ENCODE measurements around the gene HOXC13.

Gene HOXC13

DNA sequence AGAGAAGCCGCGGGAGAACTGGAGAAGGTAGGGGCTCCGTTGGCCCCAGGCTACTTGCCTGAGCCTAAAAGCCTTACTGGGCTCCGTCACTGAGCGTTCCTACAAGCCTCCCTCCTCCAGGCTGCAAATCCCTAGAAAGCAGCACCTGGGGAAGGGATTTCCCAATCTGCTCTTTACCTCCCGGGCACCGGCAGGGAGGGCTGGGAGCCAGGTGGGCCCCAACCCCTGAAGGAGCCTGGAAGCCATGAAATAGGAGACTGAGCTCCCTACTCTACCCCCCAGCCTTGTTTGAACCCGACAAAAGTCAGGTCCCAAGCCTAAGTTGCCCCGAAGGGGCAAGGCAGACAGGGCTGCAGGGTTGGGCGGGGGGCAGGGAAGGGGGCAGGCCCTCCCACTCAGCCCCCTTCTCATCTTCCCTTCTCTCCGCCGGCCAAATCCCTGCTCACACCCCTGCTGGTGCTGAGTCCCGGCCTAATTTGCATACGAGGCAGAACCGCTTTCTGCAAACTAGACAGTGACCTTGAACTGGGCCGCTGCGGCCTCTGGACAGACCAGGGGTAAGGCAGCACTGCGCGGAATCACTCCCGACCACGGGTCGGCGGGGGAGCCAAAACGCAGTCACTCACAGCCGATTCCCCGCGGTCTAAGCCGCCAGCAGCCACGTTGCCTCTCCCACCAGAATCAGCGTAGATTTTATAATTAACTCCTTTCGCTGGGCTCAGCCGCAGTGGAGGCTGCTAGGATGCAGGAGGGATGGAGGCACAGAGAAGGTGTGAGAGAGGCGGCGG is 12.4 kb downstream of the HOXC13 start:
- no peak overlapping the region for H3K4me3 ChIP-seq (replicated peaks in 1 of 2; ENCODE audit: low read depth in 2 of 2, low read length in 2 of 2)
- DNase-seq (ENCODE audit: low read depth in 2 of 2), result no peak
- TF ChIP-seq, protein P1, sequence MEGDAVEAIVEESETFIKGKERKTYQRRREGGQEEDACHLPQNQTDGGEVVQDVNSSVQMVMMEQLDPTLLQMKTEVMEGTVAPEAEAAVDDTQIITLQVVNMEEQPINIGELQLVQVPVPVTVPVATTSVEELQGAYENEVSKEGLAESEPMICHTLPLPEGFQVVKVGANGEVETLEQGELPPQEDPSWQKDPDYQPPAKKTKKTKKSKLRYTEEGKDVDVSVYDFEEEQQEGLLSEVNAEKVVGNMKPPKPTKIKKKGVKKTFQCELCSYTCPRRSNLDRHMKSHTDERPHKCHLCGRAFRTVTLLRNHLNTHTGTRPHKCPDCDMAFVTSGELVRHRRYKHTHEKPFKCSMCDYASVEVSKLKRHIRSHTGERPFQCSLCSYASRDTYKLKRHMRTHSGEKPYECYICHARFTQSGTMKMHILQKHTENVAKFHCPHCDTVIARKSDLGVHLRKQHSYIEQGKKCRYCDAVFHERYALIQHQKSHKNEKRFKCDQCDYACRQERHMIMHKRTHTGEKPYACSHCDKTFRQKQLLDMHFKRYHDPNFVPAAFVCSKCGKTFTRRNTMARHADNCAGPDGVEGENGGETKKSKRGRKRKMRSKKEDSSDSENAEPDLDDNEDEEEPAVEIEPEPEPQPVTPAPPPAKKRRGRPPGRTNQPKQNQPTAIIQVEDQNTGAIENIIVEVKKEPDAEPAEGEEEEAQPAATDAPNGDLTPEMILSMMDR (IDR thresholded peaks at IDR 0.05; ENCODE audit: low read depth, low read length), result no peak

DNA sequence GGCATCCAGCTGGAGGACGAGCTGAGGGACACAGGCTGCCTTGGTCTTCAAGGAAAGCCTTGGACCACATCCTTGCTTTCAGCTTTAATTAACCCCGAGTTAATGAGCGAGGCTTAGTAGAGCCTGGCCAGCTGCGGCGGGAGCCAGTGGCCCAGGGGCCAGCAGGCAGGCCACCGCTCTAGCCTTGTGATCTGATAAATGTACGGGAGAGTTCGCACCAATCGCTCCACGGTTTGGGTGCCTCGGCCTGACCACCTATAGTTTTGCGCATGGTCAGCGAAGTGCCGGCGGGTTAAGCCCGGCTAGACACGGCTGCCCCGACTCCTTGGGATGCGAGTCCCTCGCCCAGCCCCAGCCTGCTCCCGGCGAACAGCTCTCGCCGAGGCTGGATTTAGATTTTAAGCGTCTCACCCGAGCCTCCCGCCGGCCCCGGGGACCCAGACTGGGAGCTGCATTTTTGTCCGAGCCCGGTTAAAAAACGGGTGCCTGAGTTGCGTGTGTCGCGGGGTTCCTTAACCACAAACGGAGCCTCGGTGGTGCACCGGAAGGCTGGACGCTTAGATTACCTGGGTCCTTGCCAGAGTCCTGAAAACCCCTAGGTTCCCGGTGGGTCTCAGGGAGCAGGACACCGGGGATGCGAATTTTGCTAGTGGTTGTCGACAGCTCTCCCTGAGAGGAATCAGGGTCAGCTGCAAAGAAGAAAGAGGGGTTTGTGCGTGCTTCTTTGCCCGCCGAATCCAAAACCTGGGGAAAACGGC is 13.1 kb downstream of the HOXC13 start:
- no peak overlapping the region for H3K4me3 ChIP-seq (replicated peaks in 1 of 2; ENCODE audit: low read depth in 2 of 2, low read length in 2 of 2)
- no peak for DNase-seq (ENCODE audit: low read depth in 2 of 2)
- TF ChIP-seq, protein P1 (IDR thresholded peaks at IDR 0.05; ENCODE audit: low read depth, low read length), result no peak

DNA sequence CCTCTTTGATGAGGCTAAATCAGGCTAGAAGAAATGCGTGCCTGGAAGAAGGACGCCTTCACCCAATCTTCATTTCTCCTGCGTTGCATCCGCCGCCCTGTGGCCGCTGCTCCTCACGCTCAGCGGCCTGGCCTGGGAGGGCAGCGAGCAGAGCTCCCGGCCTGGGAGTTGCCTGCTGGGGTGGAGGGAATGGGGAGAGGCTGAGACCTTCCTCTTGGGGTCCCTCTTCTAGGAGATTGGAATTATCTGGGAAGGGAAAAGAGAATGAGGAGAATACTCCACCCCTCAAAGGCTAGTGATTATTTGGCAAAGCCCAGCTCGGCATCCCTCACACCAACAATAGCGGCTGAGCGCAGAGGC is 13.7 kb downstream of the HOXC13 start:
- no peak overlapping the region for H3K4me3 ChIP-seq (replicated peaks in 1 of 2; ENCODE audit: low read depth in 2 of 2, low read length in 2 of 2)
- TF ChIP-seq, protein P1 (IDR thresholded peaks at IDR 0.05; ENCODE audit: low read depth, low read length), result no peak
- no peak for DNase-seq (ENCODE audit: low read depth in 2 of 2)

DNA sequence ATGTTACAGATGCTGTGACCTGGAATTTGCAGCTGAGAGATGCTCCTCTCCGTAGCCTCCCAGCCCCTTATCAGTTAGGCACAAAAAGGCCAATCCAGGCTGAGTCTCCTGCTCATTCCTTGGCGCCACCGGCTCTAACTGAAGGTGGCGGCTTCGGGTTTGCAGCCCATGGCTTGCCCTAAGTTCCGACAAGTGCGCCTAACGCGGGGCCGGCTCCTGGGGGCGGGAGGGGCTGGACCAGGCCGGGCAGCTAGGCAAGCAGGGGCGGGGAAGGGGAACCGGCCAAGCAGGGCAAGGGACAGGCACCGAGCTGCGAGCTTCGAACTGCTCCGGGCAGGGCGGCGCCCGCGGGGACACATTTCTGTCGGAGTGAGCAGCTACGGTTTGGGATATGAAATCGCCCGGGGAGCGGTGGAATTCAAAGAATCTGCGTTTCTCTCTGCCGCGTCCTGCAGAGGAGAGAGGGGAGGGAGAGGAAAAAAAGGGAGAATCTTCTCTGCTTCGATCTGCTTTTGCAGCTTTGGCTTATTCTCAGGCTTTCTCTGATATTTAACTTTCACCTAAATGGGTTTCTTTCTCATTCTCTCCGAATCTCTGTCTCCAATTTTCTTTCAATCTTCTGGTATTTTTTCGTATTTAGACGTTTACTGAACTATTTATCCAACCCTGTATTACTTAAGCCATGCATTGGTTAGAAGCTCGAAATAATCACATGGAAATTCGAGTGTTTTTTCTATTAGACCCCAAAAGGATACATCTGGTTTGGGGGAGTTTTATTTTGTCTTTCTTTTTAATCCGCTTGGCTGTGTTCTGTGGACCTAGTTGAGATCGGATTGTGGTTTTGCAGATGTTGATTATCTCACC is 14.5 kb downstream of the HOXC13 start:
- no peak overlapping the region for H3K4me3 ChIP-seq (replicated peaks in 1 of 2; ENCODE audit: low read depth in 2 of 2, low read length in 2 of 2)
- TF ChIP-seq, protein P1 (IDR thresholded peaks at IDR 0.05; ENCODE audit: low read depth, low read length), result no peak
- no peak for DNase-seq (ENCODE audit: low read depth in 2 of 2)

DNA sequence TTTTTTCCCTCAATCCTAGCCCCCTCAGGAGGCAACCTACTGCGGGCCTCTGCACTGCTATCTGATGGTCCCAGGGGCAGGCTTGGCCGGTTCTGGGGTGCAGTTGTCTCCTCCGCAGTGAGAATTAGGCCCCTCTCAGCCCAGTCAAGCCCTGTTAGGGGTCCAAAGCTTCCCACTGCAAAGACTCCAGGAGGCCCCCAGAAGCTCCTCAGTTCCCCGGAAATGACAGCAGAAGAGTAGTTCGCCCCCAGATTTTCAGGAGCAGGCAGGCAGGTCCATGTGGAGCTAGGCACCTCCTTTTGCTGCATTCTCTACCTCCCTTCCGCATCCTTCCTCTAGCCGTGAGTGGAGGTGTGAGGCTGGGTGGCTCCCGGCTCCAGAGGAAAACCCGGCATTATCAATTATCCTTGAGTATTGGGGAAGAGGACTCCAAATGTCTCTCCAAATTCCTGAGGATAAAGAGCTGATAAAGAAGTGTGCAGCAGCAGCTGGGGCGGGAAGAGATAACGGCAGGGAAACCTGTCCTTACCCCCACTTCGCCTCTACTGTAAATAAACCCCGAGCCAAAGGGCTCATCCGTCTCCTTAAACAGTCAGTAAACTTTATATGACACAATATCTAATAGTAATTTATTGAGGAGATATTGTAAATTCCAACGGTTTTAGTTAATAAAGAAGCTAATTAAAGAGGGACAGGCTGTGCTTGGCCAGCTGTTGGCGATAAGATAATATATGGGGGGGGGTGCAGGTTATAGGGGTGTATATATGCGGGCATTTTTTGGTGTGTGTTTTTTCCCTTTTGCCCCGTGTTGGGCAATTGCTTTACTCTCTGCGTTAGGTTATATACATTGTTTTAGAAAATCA is 15.4 kb downstream of the HOXC13 start:
- TF ChIP-seq, protein P1 (IDR thresholded peaks at IDR 0.05; ENCODE audit: low read depth, low read length), result no peak
- H3K4me3 ChIP-seq (replicated peaks in 1 of 2; ENCODE audit: low read depth in 2 of 2, low read length in 2 of 2), result no peak overlapping the region
- no peak for DNase-seq (ENCODE audit: low read depth in 2 of 2)

DNA sequence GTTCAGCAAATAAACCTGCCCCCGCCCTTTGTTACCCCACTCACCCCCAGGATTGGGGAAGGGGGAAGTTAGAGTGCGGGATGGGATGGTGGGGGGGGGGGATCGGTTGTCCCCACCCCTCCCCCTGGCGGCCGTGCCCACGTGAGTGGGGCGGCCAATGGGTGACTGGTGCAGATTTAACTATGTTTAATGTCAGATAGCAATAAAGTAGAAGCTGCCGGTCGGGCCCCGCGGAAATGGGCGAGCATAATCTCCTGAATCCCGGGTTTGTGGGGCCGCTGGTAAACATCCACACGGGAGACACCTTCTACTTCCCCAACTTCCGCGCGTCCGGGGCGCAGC is 16.0 kb downstream of the HOXC13 start, which contains the start of gene HOXC12:
TSS of gene HOXC12 (plus strand) at position 210 of the 342 bp plus-strand sequence. CDS start at position 237, 27 bp downstream.
- H3K4me3 ChIP-seq (replicated peaks in 1 of 2; ENCODE audit: low read depth in 2 of 2, low read length in 2 of 2), result no peak within 1 kb of the TSS
- no peak for DNase-seq (ENCODE audit: low read depth in 2 of 2)

More for the DNA sequence above, 16.0 kb downstream of the HOXC13 start, which contains the start of gene HOXC12:
- TF ChIP-seq, protein P1 (IDR thresholded peaks at IDR 0.05; ENCODE audit: low read depth, low read length), result no peak
